Measurements from ENCODE around the gene ATXN1.

The ATXN1 gene

DNA sequence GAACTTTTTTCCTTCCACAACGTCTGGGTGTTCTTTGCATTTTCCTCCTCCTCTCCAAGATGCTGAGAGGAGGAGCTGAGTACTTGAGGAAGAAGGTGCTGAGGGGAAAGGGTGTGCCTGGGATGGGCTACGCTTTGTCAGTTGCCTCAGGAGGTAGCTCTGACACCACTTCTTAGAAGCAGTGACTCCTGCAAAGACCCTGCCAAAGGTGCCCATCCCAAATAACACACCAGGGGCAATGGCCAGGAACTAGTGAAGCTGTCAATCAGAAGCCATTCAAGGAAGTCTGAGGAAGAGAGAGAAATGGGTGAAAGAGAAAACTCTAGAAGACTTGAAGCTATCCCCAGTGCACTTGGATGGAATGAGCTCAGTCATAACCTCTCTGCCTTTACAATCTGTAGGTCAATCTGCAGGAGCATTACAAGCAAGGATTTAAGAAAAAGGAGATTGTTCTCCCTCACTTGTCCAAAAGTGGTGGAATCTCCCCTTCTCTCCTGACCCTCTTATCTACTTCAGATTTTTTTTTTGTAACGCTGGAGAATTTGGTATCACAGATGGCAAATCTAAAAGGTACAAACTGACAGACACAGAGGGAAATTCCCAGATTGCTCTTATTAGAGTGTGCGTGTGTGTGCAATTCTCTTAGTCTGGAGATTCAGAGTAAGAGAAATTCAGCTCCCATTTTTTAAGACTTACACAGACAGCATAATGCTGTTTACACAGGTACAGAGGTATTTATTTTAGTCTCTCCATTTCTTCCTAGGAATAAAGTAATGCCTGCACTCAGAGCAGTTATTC is 280.3 kb downstream of the ATXN1 start:
- Histone ChIP-seq H3K36me3 (peaks cover 14 to 33% (median 22%) of the 10 kb centered on the region in 3 donors), H3K4me3 (no peak overlapping the region), H3K9me3 (no peaks in the 10 kb centered on the region), H3K4me1 (peaks cover 0 to 4% (median 0%) of the 10 kb centered on the region in 4 donors), H3K27ac (no peak overlapping the region), H3K27me3 (no peaks in the 10 kb centered on the region)
- TF ChIP-seq, protein P1, sequence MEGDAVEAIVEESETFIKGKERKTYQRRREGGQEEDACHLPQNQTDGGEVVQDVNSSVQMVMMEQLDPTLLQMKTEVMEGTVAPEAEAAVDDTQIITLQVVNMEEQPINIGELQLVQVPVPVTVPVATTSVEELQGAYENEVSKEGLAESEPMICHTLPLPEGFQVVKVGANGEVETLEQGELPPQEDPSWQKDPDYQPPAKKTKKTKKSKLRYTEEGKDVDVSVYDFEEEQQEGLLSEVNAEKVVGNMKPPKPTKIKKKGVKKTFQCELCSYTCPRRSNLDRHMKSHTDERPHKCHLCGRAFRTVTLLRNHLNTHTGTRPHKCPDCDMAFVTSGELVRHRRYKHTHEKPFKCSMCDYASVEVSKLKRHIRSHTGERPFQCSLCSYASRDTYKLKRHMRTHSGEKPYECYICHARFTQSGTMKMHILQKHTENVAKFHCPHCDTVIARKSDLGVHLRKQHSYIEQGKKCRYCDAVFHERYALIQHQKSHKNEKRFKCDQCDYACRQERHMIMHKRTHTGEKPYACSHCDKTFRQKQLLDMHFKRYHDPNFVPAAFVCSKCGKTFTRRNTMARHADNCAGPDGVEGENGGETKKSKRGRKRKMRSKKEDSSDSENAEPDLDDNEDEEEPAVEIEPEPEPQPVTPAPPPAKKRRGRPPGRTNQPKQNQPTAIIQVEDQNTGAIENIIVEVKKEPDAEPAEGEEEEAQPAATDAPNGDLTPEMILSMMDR (IDR thresholded peaks at IDR 0.05): no peak
- DNase-seq: no peak
- intact Hi-C loops (cut with DNase I; ENCODE audit: low total_unique reads): no loop called here

DNA sequence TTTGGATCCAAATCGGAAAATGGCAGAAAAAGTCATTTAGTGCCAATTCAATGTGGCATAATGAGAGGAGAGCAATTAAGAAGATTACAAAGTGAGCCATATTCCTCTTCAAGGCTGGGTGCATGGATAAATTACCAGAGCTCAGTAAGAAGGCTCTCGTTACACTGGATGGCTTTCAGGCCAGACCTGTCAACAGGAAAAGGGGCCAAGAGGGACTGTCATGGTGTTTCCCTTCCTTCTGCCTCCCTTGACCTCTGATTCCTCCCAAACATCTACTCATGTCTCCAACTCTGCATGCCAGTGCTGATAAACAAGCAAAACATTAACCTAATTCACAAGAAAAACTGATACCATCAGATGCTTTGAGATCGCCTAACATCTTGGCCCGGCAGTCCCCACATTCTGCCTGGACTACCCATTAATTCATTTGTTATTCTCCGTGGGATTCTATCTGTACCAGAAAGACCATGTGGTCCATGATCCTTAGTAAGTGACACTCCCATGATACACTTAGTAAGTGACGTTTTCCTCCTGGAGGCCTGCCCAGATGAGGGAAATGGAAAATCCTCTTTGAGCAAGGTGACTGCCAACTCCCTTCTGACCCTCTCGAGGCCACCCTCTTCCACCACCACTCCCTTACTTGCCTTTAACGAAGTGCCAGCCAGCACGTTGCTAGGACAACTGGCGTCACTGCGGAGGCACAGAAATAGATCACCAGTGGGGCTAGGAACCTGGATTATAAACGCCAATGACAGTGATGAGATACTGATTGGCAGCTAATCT is 283.7 kb downstream of the ATXN1 start:
- no peak for DNase-seq
- Histone ChIP-seq H3K4me1 (peaks cover 0 to 15% (median 0%) of the 10 kb centered on the region in 4 donors), H3K36me3 (peaks cover 0 to 7% (median 6%) of the 10 kb centered on the region in 3 donors), H3K9me3 (no peaks in the 10 kb centered on the region), H3K27ac (no peak overlapping the region), H3K4me3 (no peak overlapping the region), H3K27me3 (no peaks in the 10 kb centered on the region)
- intact Hi-C loops (cut with DNase I; ENCODE audit: low total_unique reads): no loop called here
- TF ChIP-seq, protein P1 (IDR thresholded peaks at IDR 0.05): no peak

DNA sequence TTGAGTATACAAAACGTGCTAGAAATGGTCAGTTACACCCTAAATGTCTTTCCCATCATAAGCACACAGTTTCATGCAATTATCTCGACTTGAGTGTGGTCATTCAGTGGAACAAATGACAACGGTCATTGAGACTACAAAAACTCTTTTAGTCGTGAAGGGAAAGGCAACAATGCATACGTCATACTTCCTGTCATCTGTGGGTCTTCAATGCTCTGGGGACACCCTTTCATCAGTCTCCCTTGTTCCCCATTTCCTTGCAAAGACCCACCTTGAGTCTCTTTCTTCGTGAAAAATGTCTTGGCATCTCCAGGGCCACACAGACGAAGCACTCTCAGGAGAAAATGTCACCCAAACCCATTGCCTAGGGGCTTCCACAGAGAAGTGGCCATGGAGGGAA is 284.4 kb downstream of the ATXN1 start:
- no peak for DNase-seq
- TF ChIP-seq, protein P1 (IDR thresholded peaks at IDR 0.05): no peak
- H3K9me3 ChIP-seq: no peaks in the 10 kb centered on the region
- H3K27me3 ChIP-seq: no peaks in the 10 kb centered on the region
- intact Hi-C loops (cut with DNase I; ENCODE audit: low total_unique reads): no loop called here
- peaks cover 0 to 5% (median 5%) of the 10 kb centered on the region in 3 donors for H3K36me3 ChIP-seq
- peaks cover 0 to 22% (median 3%) of the 10 kb centered on the region in 4 donors for H3K4me1 ChIP-seq
- no peak overlapping the region for H3K27ac ChIP-seq
- no peak overlapping the region for H3K4me3 ChIP-seq

DNA sequence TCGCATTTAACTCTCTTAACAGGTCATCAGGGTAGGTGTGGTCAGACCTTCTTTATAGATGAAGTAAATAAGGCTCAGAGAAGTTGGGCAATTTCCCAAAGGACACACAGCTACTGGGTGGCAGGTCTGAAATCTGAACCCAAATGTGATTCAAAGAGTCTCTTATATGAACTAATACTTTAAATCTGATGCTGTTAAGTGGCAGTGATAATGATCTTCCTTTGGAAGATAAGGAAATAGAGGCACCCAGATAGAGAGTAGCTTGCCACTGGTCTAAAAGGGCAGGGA is 285.8 kb downstream of the ATXN1 start:
- H3K4me3 ChIP-seq: no peak overlapping the region
- H3K4me1 ChIP-seq: peaks cover 0 to 24% (median 3%) of the 10 kb centered on the region in 4 donors
- H3K36me3 ChIP-seq: peaks cover 0 to 5% (median 2%) of the 10 kb centered on the region in 3 donors
- H3K9me3 ChIP-seq: no peaks in the 10 kb centered on the region
- H3K27ac ChIP-seq: no peak overlapping the region
- no peak for DNase-seq
- intact Hi-C loops (cut with DNase I; ENCODE audit: low total_unique reads): no loop called here
- no peaks in the 10 kb centered on the region for H3K27me3 ChIP-seq
- TF ChIP-seq, protein P1 (IDR thresholded peaks at IDR 0.05): no peak

DNA sequence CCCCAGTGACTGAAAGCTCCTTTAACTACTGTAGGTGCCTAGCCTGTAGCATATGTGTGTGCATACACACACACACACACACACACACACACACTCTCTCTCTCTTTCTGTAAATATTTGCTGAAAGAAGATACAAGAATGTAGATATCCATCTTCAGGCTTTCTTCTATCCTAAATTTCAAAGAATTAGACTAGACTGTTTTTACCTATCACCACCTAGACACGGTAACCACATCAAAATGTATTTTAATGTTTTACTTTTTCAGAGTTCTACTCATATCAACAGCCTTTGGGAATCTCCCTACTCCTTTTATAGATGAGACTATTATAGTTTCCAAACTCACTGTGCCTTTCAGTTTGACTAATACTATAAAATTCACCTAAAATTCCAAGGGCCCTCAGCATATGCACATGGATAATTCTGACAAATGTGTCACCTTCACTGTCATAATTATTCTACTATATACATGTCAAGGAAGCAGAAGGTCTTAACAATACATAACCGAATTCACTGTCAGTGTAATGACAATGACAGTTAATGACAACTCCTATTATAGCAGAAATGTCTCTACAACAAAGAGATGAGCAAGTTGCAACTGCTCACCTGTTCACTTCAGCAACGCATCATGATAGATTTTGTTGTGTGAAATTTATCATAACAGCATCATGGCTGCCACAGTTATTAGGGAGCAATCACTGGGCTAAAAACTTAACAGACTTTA is 286.3 kb downstream of the ATXN1 start:
- peaks cover 0 to 5% (median 0%) of the 10 kb centered on the region in 3 donors for H3K36me3 ChIP-seq
- TF ChIP-seq, protein P1 (IDR thresholded peaks at IDR 0.05): no peak
- H3K4me3 ChIP-seq: no peak overlapping the region
- intact Hi-C loops (cut with DNase I; ENCODE audit: low total_unique reads): no loop called here
- H3K9me3 ChIP-seq: no peaks in the 10 kb centered on the region
- no peaks in the 10 kb centered on the region for H3K27me3 ChIP-seq
- peaks cover 0 to 24% (median 3%) of the 10 kb centered on the region in 4 donors for H3K4me1 ChIP-seq
- H3K27ac ChIP-seq: no peak overlapping the region
- no peak for DNase-seq

Measured in tibial artery (tissue), 4 donors.